Activated T-cell treated with anti-CD3 and anti-CD28 coated beads for 1 hour (primary cell): ENCODE measurements around the gene LRRN2.

Experiments used
- DNase-seq: peaks from one replicate; pipeline ENCODE4 v3.0.0-alpha.2; 2020; ENCODE audit warnings: low read depth

Gene LRRN2

DNA sequence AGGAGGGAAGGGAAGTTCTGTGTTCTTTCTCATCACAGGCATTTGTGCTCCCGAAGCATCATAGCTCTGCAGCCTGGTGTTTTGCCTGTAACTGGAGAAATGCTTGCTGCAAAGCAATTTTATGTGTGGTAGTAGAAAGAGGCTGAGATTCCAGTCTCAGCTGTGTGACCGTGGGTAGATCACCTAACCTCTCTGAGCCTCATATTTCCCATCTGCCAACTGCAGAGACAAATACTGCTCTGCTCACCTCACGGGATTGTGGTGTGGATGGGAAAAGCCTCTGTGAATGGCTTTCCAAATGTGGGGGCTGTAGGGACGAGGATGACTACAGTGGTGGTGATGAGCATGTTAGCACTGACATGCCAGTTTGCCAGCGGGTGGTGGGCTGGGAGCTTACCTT is 85.3 kb downstream of the LRRN2 start:
- DNase-seq: no peak

GRCh38 chr1:204599596-204599995 is 85.9 kb downstream of the LRRN2 start:
- DNase-seq: no peak

DNA sequence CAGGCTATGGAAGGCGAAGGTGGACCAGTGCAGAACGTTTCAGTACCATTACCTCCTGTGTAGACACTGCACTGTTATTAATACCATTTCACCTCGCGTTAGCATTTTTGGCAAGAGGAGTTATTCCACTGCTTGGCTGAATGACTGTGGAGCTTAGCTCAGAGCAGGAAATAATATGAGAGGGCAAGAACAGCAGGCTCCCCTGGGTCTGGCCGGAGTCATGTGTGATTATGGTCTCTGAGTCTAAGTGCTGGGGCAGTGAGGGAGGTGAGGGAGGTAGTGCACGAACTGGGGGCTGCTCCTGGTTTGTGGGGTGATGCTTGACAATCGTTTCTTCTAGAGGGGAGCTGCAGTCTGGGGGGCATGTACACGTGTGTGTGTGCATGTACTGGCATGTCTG is 86.4 kb downstream of the LRRN2 start:
- no peak for DNase-seq

DNA sequence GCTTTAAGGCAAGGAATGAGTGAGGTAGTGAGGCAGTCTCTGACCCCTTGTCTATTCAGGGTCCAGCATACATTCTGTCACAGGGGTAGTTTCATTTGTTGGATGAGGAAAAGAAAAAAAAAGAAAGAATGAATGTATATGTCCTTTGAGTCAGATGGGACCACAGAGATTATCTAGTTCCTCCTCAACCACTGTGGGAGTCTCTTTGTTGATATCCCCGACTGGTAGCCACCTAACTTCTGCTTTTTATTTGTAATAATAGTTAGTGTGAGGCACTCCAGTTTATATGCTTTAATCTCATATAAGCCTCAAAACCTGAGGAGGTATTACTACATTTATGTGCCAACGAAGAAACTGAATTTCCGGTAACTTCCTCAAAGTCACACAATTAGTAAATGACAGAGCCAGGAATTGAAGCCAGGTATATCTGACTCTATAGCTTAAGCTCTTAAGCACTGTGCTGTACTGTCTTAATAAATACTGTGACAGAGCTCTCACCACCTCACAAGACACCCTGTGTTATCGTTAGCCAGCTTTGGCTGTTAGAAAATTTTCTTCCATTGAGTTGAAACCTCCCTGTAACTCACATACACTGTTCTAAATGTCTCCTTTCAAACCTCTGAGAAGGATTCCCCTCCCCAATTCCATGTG is 87.1 kb downstream of the LRRN2 start:
- DNase-seq: no peak

- DNase-seq: no peak
These were observed 93.1 kb downstream of the LRRN2 start for GRCh38 chr1:204592246-204592948.

DNA sequence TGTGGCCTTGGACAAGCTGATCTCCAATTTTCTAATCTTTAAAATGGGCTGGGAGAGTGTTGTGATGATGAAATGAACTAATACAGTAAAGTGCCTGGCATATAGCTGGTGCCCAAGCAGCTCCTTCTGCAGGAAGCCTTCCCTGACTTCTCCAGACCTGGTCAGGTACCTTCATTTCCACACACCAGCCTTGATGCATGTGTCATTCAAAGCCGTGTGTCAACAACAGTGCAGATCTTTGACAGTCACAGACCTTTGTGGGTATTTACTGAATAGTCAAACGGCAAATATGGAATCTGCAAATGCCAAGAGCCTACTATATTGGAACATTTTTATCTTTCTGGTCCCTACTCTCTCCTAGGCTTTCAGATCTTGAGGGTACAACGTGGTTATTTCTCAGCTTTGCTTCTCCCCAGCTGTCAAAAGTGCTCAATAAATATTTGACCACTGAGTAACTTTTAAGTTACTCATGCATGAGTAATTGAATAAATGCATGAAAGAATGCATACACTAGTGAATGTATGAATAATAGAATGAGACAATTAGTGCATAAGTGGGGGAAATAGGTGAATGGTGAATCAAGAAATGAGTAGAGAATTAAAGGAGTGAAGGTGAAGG is 94.0 kb downstream of the LRRN2 start:
- no peak for DNase-seq

DNA sequence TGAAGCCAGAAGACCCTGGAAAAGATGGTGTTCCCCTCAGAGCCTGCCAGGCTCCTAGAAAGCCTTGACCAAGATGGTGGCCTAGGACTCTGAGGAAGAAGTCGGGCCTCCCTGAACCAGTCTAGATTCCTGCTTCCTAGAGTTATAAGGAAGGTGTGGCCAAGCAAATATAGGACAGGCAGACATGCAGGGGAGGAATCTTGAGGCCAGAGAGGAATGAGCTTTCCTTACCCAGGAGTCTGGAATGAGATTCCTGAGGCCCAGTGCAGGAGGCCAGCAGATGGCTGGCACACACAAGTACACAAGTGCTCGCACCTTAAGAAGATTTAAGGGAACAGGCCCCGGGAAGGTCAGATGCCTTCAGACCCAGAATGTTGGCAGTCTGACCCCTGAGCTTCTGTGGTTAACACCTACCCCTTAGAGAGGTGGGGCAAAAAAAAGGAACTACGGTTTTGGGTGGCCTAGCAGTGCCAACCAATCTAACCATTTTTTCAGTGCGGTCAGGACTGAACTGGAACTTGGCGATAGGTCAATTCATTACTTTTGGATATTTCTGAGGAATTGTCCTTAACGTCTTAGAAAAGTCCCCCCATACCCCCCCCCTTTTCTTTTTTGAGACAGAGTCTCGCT is 96.0 kb downstream of the LRRN2 start:
- DNase-seq: no peak

- no peak for DNase-seq
These were observed 96.7 kb downstream of the LRRN2 start for GRCh38 chr1:204588826-204589225.

DNA sequence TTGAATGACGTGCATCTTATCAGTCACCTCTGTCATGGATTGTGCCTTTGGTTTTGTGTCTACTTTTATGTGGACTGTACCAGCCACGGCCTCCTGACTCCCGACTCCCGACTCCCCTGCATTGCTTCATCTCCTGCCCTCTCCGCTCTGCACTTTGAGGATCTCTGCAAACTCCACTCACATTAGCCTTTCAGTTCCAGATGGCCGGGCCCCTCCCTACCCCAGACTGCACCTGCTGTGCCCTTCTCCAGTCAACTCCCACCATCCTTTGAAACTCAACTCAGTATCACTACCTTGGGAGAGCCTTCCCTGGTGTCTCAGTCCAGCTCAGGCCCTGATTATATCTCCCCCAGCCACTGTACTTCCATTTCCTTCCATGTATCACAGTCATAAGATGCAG is 97.9 kb downstream of the LRRN2 start:
- DNase-seq: no peak

GRCh38 chr1:204584699-204585372 is 100.7 kb downstream of the LRRN2 start:
- no peak for DNase-seq

- no peak for DNase-seq
These were observed 101.5 kb downstream of the LRRN2 start for GRCh38 chr1:204583909-204584632.

GRCh38 chr1:204581759-204582158 is 103.8 kb downstream of the LRRN2 start:
- DNase-seq: no peak

DNA sequence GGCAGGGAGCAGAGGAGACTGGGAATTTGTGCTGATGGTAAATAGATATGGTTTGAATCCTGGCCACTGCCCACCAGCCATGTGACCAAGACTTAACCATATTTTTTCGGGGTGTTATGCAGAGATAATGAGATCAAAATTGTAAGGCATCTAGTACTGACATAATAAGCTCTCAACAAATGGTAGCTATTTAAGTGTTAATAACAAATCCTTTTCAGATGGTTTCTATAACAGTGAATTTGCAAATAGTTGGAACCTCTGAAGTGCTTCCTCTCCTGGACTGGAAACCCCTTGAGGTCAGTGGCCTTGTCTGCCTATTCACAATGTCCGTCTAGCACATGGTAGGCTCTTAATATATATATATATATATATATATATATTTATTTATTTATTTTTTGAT is 104.7 kb downstream of the LRRN2 start:
- no peak for DNase-seq

- no peak for DNase-seq
These were observed 105.9 kb downstream of the LRRN2 start for GRCh38 chr1:204579681-204580080.

DNA sequence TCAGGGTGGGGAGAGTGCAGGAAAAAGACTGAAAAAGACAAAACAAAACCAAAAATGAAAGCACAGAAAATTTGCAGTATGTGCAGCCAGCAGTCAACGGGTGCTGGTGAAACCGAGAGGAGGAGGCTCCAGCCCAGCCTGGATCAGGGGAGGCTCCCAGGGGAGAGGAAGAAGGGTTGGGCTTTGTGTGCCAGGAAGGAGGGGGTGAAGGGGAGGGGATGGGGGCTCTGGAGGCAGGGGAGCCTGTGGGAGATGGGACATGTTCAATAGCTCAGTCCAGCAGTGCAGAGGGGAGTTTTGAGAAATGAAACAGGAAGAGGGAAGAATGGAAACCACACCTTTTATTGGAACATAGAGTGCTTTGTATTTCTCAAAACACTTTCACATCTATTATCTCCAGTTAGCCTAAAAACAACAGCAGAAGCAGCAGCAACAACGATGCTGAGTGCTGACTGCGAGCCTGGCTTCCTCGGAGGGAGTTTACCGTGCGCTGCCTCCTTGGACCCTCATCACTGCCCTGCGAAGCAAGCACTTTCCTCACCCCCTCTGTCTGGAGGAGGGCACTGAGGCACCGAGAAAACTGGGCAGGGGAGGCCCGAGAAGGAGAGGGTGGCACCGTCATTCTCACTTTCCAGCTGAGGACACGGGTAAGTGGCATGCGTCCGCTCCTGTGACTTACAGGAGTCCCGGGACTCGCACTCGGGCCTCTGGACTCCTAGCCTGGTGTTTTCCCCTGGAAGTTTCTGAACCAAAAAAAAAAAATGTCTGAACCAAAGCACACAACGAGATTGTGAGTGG is 106.5 kb downstream of the LRRN2 start:
- DNase-seq: no peak

DNA sequence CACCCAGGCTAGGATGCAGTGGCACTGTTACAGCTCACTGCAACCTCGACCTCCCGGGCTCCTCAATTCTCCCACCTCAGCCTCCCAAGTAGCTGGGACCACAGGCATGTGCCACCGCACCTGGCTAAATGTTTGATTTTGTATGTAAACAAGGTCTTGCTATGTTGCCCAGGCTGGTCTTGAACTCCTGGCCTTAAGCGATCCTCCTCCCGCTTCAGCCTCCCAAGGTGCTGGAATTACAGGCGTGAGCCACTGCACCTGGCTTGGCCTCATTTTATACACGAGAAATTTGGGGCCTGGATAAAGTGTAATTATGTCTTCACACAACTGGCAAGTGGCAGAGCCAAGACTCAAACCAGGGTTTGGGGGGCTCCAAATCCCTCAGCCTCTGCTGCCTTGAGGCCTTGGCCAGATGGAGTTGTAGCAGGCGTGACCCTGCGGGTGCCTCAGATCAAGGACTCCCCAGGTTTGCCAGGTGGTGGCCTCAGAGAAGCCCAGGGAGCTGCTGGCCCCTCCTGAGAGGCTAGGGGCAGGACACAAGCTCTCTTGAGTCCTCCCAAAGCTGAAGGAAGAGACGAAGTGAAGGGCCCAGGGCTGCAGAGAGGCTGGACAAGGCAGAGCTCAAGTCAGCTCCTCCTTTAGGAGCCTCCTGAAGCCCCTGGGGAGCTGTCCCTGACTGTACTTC is 107.6 kb downstream of the LRRN2 start:
- DNase-seq: no peak

GRCh38 chr1:204576422-204576821 is 109.1 kb downstream of the LRRN2 start:
- DNase-seq: no peak

DNA sequence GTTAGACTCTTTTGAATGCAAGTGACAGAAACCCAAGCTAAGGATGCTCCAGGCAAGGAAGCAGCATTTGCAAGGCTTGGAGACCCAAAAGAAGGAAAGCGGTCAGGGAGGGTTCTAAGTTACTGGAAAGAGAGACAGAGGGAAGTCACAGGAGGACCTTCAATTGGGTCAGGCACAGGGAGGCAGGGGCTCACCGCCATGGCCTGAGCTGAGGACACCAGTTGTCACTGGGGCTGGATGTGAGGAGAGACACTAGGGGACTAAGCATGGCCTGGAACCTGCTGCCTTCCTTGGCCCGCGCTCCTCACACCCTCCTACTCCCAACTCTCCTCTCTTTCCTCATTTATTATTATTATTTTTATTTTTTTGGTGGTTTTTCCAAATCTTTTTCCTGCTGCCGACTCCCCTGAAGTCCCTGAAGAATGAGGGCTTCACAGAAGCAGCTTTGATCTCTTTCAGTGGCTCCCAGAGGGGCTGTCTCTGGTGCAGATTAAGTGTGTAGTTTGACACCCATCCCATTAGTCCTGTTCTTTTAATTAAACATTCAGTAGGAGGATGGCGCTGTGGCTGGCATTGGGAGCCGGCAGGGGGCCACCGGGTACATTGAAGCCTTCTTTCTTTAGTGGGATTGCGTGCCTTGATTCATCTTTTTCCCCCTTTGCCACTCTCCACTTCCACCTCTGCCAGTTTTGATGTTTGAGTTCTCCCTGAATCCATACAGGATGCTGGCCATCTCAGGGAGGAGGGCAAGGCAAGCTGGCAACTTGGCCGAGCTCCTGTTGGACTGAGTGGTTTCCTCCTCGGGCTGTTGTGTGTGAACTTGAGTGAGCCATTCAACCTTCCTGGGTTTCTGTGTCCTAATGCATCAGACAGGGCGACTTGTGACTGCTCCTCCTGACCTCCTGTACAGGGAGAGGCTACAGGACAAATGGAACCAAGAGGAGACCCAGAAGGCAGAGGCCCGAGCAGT is 110.0 kb downstream of the LRRN2 start:
- no peak for DNase-seq

GRCh38 chr1:204574865-204575163 is 110.7 kb downstream of the LRRN2 start:
- no peak for DNase-seq
